GM19438 (cell line): ENCODE data around the gene TUBA3E.
"Not testable (repeated sequence)": the region's sequence is repeated elsewhere in the genome, so short reads cannot be mapped to it uniquely, and the experiment has no call there.

Source experiments
- ATAC-seq: cut with Tn5 transposase; IDR thresholded peaks from one replicate; pipeline ENCODE4 v1.9.1; 2021; ENCODE audit warnings: low read depth; ENCODE audit not compliant: unreplicated experiment

TUBA3E gene

GRCh38 chr2:130192451-130192850 lies 5.8 kb downstream of the TUBA3E start:
- ATAC-seq, result not testable (repeated sequence)

- not testable (repeated sequence) for ATAC-seq
These were observed 6.9 kb downstream of the TUBA3E start for GRCh38 chr2:130191319-130191718.

GRCh38 chr2:130190237-130190636 lies 8.0 kb downstream of the TUBA3E start:
- no peak for ATAC-seq

- ATAC-seq, result not testable (repeated sequence)
These were observed 9.3 kb downstream of the TUBA3E start for GRCh38 chr2:130188958-130189357.

GRCh38 chr2:130187859-130188792 lies 10.1 kb downstream of the TUBA3E start:
- not testable (repeated sequence) for ATAC-seq

GRCh38 chr2:130187268-130187667 lies 11.0 kb downstream of the TUBA3E start:
- no peak for ATAC-seq

GRCh38 chr2:130186391-130186790 lies 11.8 kb downstream of the TUBA3E start:
- no peak for ATAC-seq

GRCh38 chr2:130185896-130186295 lies 12.3 kb downstream of the TUBA3E start:
- no peak for ATAC-seq

- ATAC-seq, result no peak
These were observed 12.8 kb downstream of the TUBA3E start for GRCh38 chr2:130185436-130185835.

- no peak for ATAC-seq
These were observed 14.5 kb downstream of the TUBA3E start for GRCh38 chr2:130183512-130184373.

GRCh38 chr2:130182826-130183511 lies 15.3 kb downstream of the TUBA3E start:
- ATAC-seq, result peak; percentile 22

GRCh38 chr2:130181880-130182682 lies 16.2 kb downstream of the TUBA3E start, which contains the start of gene MZT2B:
Gene MZT2B (plus strand): TSS chr2:130182262. CDS start chr2:130182283, 21 bp downstream.
- peak; percentile 72 for ATAC-seq

- ATAC-seq, result peak; percentile 58
These were observed 16.8 kb downstream of the TUBA3E start, which contains the start of gene SMPD4 for GRCh38 chr2:130181325-130181879. Gene SMPD4 (minus strand): TSS chr2:130181602. CDS start chr2:130176592, 5,010 bp downstream.

GRCh38 chr2:130180404-130181324 lies 17.6 kb downstream of the TUBA3E start:
- not testable (repeated sequence) for ATAC-seq

GRCh38 chr2:130174866-130175265 lies 23.4 kb downstream of the TUBA3E start:
- ATAC-seq, result not testable (repeated sequence)

GRCh38 chr2:130169896-130170295 lies 28.3 kb downstream of the TUBA3E start:
- no peak for ATAC-seq

GRCh38 chr2:130169163-130169562 lies 29.1 kb downstream of the TUBA3E start:
- not testable (repeated sequence) for ATAC-seq

- ATAC-seq, result not testable (repeated sequence)
These were observed 31.6 kb downstream of the TUBA3E start for GRCh38 chr2:130166611-130167010.
